VCaP (cell line): ENCODE results near the gene USP3.
A peak's percentile ranks its signal among the peaks of the same experiment; 100 is the strongest.
"Not testable (repeated sequence)": the region's sequence is repeated elsewhere in the genome, so short reads cannot be mapped to it uniquely, and the experiment has no call there.

Experiments used
- H3K27ac ChIP-seq: fragments of 450-650 bp; 2 replicates; pipeline ENCODE4 v1.5.1; 2017
- TF ChIP-seq, protein P1 (sequence below): fragments of 450-650 bp; conservative IDR thresholded peaks from 2 replicates; pipeline ENCODE4 v1.5.1; 2017; ENCODE audit warnings: mild to moderate bottlenecking, moderate library complexity

Gene USP3

GRCh38 chr15:63531586-63531985, 27.2 kb downstream of the USP3 start:
- TF ChIP-seq, protein P1, sequence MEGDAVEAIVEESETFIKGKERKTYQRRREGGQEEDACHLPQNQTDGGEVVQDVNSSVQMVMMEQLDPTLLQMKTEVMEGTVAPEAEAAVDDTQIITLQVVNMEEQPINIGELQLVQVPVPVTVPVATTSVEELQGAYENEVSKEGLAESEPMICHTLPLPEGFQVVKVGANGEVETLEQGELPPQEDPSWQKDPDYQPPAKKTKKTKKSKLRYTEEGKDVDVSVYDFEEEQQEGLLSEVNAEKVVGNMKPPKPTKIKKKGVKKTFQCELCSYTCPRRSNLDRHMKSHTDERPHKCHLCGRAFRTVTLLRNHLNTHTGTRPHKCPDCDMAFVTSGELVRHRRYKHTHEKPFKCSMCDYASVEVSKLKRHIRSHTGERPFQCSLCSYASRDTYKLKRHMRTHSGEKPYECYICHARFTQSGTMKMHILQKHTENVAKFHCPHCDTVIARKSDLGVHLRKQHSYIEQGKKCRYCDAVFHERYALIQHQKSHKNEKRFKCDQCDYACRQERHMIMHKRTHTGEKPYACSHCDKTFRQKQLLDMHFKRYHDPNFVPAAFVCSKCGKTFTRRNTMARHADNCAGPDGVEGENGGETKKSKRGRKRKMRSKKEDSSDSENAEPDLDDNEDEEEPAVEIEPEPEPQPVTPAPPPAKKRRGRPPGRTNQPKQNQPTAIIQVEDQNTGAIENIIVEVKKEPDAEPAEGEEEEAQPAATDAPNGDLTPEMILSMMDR = no peak
- no peak overlapping the region; the same call in 1 of the 2 replicates for H3K27ac ChIP-seq

- TF ChIP-seq, protein P1 = no peak
- H3K27ac ChIP-seq = peak overlapping the region; percentile 7; the same call in 1 of the 2 replicates
Observed at GRCh38 chr15:63532307-63532744, 27.9 kb downstream of the USP3 start.

DNA sequence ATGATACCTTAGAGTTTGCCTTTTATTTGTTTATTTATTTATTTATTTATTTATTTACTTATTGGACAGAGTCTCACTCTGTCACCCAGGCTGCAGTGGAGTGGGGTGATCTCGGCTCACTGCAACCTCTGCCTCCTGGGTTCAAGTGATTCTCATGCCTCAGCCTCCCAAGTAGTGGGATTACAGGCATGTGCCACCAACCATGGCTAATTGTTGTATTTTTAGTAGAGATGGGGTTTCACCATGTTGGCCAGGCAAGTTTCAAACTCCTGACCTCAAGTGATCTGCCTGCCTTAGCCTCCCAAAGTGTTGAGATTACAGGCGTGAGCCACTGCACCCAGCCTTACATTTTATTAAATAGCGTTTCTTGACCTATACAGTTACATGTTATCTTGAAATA, 30.5 kb downstream of the USP3 start:
- not testable (repeated sequence) for H3K27ac ChIP-seq

DNA sequence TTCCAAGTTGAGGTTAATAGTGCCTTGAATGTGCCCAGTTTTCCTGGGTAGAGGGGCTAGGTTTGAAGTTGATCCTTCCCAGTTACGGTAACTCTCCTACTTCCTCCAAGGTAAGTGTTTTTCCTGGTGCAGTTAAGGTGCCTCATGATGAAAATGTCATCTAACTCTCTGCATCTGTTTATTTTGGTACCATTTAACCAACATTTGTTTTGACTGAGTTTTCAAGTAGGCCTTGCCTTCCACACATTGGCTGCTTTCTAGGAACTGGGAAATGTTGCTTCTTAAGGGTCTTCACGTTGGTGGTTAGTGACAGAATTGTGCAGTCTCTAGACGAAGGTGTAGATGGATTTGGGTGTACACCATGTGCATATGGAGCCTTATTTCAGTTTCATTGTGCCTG, 31.3 kb downstream of the USP3 start:
- TF ChIP-seq, protein P1 = no peak
- no peak overlapping the region for H3K27ac ChIP-seq

DNA sequence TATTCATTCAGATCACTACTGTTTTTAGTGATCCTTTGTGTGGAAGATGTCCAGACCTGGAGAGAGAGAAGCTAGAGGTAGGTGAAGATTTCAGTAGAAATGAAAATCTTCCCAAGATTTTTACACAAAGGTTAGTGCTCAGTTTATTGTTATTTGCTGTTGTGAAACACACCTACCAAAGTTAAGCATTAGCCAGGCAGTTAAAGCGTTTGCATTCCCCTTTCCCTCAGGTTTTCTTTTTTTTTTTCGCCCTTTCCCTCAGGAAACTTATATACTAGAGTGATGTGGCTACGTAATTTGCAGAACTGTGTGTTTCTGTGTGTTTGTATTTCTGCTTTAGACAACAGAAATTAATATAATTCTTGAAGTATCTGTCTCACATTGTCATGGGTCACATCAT, 34.5 kb downstream of the USP3 start:
- TF ChIP-seq, protein P1 = no peak
- H3K27ac ChIP-seq = 0 out of 2 replicates have a peak overlapping the region, but pooled peaks have one; percentile 13

DNA sequence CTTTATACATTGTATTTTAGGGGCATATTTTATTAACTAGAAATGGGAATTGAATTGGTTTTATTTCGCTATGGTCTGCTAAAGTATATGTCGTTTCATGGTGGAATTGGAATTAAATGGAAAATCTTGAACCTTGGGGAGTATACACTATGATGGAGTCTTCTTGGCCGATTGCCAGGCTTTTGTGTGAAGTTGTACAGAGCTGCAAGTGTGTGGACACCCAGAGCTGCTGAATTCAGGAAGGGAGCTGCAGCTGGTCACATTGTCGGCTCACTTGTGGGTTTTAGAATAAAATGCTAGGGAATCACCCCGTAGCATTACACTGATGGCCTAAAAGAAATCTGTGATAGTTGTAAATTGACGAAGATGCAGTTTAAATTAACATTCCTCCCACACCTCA, 35.1 kb downstream of the USP3 start:
- H3K27ac ChIP-seq = no peak overlapping the region
- TF ChIP-seq, protein P1 = no peak

DNA sequence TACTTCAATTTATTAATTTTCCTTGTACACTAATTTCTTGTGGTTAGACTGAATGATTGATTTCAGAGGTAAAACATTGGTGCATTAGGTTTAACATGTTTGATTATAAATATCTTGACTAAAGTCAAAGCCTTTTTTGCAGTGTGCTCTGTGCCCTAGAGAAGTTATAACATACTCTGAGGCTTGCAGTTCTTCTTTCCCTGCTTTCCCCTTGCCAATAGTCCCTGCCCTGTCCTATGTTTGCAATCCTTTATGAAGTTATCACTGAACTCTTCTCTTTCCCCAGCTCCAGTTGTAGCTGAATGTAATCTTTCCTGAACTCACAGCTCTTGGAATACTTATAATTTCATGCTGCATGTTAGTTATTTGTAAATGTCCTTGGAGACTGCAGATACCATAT, 35.6 kb downstream of the USP3 start:
- no peak overlapping the region for H3K27ac ChIP-seq
- TF ChIP-seq, protein P1 = no peak

- H3K27ac ChIP-seq = no peak overlapping the region
- TF ChIP-seq, protein P1 = no peak
Observed at GRCh38 chr15:63540449-63540848, 36.1 kb downstream of the USP3 start.
